Spleen (tissue), 11 donors: ENCODE data around the gene MOB1B. TPM values are rescaled to one million over a fixed set of nuclear protein-coding genes. Genes with fewer than 3 reads are reported as not detected.

ENCODE experiments used
- DNase-seq: peaks from one replicate; pipeline ENCODE4 v3.0.0-alpha.2; 2020
- H3K27ac ChIP-seq, 8 donors: fragments of 200-600 bp; sonication (generic) in 7 of 8; 1 replicate in 4 of 8; 2 replicates in 4 of 8; pipeline versions ENCODE4 v1.5.0 to v1.8.0; 2016 to 2021; ENCODE audit warnings: inconsistent platforms in 4 of 8, mild to moderate bottlenecking in 4 of 8, moderate library complexity in 1 of 8
- H3K27me3 ChIP-seq, 7 donors: fragments of 200-600 bp; sonication (generic) in 6 of 7; replicated peaks in 1 of 7; 1 replicate in 4 of 7; 2 replicates in 3 of 7; pipeline versions ENCODE4 v1.5.0 to v1.8.0; 2016 to 2021; ENCODE audit warnings: inconsistent platforms in 3 of 7, mild to moderate bottlenecking in 1 of 7
- H3K36me3 ChIP-seq, 6 donors: fragments of 200-600 bp; sonication (generic) in 5 of 6; 1 replicate in 4 of 6; 2 replicates in 2 of 6; pipeline versions ENCODE4 v1.5.0 to v1.8.0; 2016 to 2021; ENCODE audit warnings: inconsistent platforms in 2 of 6
- H3K4me1 ChIP-seq, 6 donors: fragments of 200-600 bp; sonication (generic) in 5 of 6; 1 replicate in 3 of 6; 2 replicates in 3 of 6; pipeline versions ENCODE4 v1.5.0 to v1.8.0; 2016 to 2021; ENCODE audit warnings: inconsistent platforms in 3 of 6
- H3K4me3 ChIP-seq, 8 donors: fragments of 200-600 bp; sonication (generic) in 7 of 8; 1 replicate in 4 of 8; 2 replicates in 4 of 8; pipeline versions ENCODE4 v1.5.0 to v1.8.0; 2016 to 2021; ENCODE audit warnings: inconsistent platforms in 4 of 8, mild to moderate bottlenecking in 4 of 8, moderate library complexity in 2 of 8
- H3K9me3 ChIP-seq, 8 donors: fragments of 200-600 bp; sonication (generic) in 7 of 8; 1 replicate in 4 of 8; 2 replicates in 4 of 8; pipeline versions ENCODE4 v1.5.0 to v1.8.0; 2016 to 2021; ENCODE audit warnings: inconsistent platforms in 4 of 8
- CTCF ChIP-seq, 11 experiments: fragments of 200-600 bp in 7 of 11; fragments of 450-650 bp in 4 of 11; sonication (generic) in 4 of 11; IDR thresholded peaks in 8 of 11; conservative IDR thresholded peaks in 3 of 11; 1 replicate in 7 of 11; 2 replicates in 4 of 11; pipeline versions ENCODE4 v1.4.0 to v1.8.0; 2016 to 2021; ENCODE audit warnings: antibody characterized with exemption in 11 of 11, inconsistent platforms in 4 of 11, mild to moderate bottlenecking in 1 of 11
- POLR2A ChIP-seq, 3 donors: fragments of 450-650 bp; IDR thresholded peaks; one replicate each; pipeline ENCODE4 v1.5.1; 2017; ENCODE audit warnings: antibody characterized with exemption in 3 of 3, mild to moderate bottlenecking in 1 of 3
- POLR2AphosphoS5 ChIP-seq, 3 donors: sonication (generic); formaldehyde crosslinking; IDR thresholded peaks; one replicate each; pipeline ENCODE4 v1.5.1; 2017; ENCODE audit warnings: antibody characterized with exemption in 3 of 3
- WGBS, 5 donors: extraction: QIAGEN DNeasy Blood & Tissue Kit in 3 of 5; methylation state at CpG; one replicate each; pipeline versions ENCODE4 v1.1.5 to v1.1.7; 2013 to 2018; 5-methylcytosine and 5-hydroxymethylcytosine counted together
- intact Hi-C: fragments of 100-400 bp; cut with DNase I; formaldehyde crosslinking; loops from one replicate; pipeline ENCODE4 v1.15.0; 2023; ENCODE audit warnings: low total_unique reads
- polyA plus RNA-seq, 3 donors: library from polyadenylated mRNA; stranded (reverse); fragments of 200-250 nt; gene quantifications; one replicate each; pipeline ENCODE4 v1.2.1, GENCODE V29; 2013
- total RNA-seq, 7 donors: library from RNA; depleted of rRNA in 3 of 7; stranded (reverse); fragments of >200 nt in 3 of 7; fragmentation: NEBNext Ultra II Directional in 4 of 7; extraction: Animal tissue kit (Norgen Biotek cat#: 25700) in 4 of 7; gene quantifications; one replicate each; pipeline versions ENCODE4 v1.1.0 to v1.2.1, GENCODE V29; 2016 to 2021
- donor health status: healthy with polysubstance abuse.
- donor health status: DM: no; HTN: no; CAD: no; lungs with moderate emphysema.
- donor health status: DM: no; HTN: no; CAD: no.
- donor health status: Bipolar disorder and iron deficiency.
- donor health status: healthy.
- donor health status: DM: no; HTN: no; CAD: no.
- donor health status: DM: yes; HTN: yes; CAD: no.

MOB1B gene
- total and polyA plus RNA-seq, 10 donors: 3.5 to 29.6 (median 22.7) TPM

DNA sequence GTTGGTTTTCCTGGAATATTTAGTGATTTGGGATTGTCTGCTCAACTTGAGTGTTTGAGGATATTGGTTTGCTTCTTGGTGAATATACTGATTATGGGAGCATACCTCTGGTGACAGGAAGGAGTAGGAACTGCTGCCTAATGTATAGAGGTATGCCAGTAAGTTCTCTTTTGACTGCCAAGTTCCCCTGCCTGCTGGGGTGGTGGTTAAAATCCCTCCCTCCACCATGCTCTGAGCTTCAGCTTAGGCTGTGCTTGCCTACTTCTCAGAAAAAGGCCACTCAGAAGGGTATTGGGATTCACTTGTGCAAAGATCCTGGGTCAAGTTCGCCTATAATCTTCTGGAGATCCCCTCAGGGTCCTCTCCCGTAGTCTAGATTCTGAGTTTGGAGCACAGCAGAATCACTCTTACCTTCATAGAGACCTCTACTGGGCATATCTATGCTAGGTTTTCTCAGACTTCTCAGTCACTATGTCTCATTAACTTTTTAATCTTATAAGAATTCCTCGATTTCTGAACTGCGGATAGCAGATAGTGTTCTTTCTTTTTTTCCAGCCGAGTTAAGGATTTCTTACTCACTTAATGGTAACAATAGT lies 46.6 kb downstream of the MOB1B start:
- TF ChIP-seq POLR2A (IDR thresholded peaks at IDR 0.05) (no peak), CTCF (IDR thresholded peaks at IDR 0.05 in 8 of 11, conservative IDR thresholded peaks at IDR 0.05 in 3 of 11) (no peak), POLR2AphosphoS5 (IDR thresholded peaks at IDR 0.05) (no peak)
- no peak overlapping the region for H3K4me3 ChIP-seq
- no peaks in the 10 kb centered on the region for H3K36me3 ChIP-seq
- H3K9me3 ChIP-seq: no peaks in the 10 kb centered on the region
- no peak for DNase-seq
- intact Hi-C loops: no loop called here
- H3K27me3 ChIP-seq: no peaks in the 10 kb centered on the region
- 74 to 79% (median 77%) methylated on average over 5 of the region's 5 CpGs for whole genome bisulfite sequencing, 5 donors
- peaks cover 0 to 60% (median 16%) of the 10 kb centered on the region in 6 donors for H3K4me1 ChIP-seq
- H3K27ac ChIP-seq: peak overlapping the region in 2 of 8 donors; percentile 26 to 61

- no peaks in the 10 kb centered on the region for H3K27me3 ChIP-seq
- H3K36me3 ChIP-seq: peaks cover 0 to 4% (median 0%) of the 10 kb centered on the region in 6 donors
- no peaks in the 10 kb centered on the region for H3K9me3 ChIP-seq
- WGBS, 5 donors: 51 to 98% (median 90%) methylated on average over 1 of the region's 1 CpG
- TF ChIP-seq POLR2A (IDR thresholded peaks at IDR 0.05) (no peak), POLR2AphosphoS5 (IDR thresholded peaks at IDR 0.05) (no peak), CTCF (IDR thresholded peaks at IDR 0.05 in 8 of 11, conservative IDR thresholded peaks at IDR 0.05 in 3 of 11) (no peak)
- intact Hi-C loops: no loop called here
- no peak for DNase-seq
- H3K4me1 ChIP-seq: peaks cover 0 to 16% (median 1%) of the 10 kb centered on the region in 6 donors
- H3K4me3 ChIP-seq: no peak overlapping the region
- peak overlapping the region in 3 of 8 donors; percentile 5 to 55 (median 51) for H3K27ac ChIP-seq
Measured at GRCh38 chr4:70954032-70954431, 51.9 kb downstream of the MOB1B start.

DNA sequence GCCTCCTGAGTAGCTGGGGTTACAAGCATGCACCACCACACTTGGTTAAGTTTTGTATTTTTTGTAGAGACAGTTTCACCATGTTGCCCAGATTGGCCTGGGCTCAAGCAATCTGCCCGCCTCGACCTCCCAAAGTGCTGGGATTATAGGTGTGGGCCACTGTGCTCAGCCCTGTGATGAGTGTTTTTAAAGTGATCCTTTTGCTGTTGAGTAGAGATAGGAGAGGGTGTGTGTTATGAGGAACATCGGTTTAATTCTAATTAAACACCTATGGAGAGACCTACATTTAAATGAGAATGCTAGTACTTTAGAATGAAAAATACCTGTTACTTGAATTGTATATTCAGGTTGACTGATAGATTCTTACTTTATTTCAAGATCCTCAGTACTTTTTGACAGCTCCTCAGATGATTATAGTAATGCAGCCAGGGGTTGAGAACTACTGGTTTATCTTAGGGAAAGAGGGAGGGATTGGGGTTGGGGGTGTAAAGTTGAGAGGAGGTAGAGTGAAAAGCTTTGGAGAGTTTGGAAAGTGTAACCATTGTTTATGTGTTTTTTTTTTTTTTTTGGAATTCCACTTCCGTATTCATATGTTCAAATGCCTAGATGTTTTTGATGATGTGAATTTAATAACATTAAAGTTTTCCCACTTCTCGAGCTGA lies 54.5 kb downstream of the MOB1B start:
- TF ChIP-seq CTCF (IDR thresholded peaks at IDR 0.05 in 8 of 11, conservative IDR thresholded peaks at IDR 0.05 in 3 of 11) (no peak), POLR2AphosphoS5 (IDR thresholded peaks at IDR 0.05) (no peak), POLR2A (IDR thresholded peaks at IDR 0.05) (no peak)
- no peak overlapping the region for H3K4me3 ChIP-seq
- no peaks in the 10 kb centered on the region for H3K9me3 ChIP-seq
- H3K27me3 ChIP-seq: no peaks in the 10 kb centered on the region
- peaks cover 0 to 30% (median 6%) of the 10 kb centered on the region in 6 donors for H3K36me3 ChIP-seq
- intact Hi-C loops: no loop called here
- no peak overlapping the region for H3K27ac ChIP-seq
- peaks cover 0 to 13% (median 1%) of the 10 kb centered on the region in 6 donors for H3K4me1 ChIP-seq
- no peak for DNase-seq
- WGBS, 5 donors: 86 to 93% (median 91%) methylated on average over 5 of the region's 5 CpGs

DNA sequence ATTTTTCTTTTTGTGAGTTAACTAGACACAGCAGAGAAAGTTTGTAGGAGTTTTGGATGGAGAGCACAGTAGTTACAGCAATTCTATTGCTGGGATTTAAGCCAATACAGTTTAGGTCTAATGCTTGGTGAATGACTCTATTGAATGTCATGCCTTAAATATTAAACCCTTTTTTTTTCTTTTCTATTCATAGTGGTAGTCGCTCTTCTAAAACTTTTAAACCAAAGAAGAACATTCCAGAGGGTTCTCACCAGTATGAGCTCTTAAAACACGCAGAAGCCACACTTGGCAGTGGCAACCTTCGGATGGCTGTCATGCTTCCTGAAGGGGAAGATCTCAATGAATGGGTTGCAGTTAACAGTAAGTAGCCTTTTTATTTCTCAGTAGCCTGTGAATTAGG lies 56.5 kb downstream of the MOB1B start:
- WGBS, 5 donors: 71 to 81% (median 77%) methylated on average over 3 of the region's 3 CpGs
- Histone ChIP-seq H3K36me3 (peaks cover 0 to 45% (median 6%) of the 10 kb centered on the region in 6 donors), H3K27ac (peak overlapping the region in 1 of 8 donors; percentile 24), H3K27me3 (no peaks in the 10 kb centered on the region), H3K4me3 (no peak overlapping the region), H3K9me3 (no peaks in the 10 kb centered on the region), H3K4me1 (peaks cover 0 to 11% (median 0%) of the 10 kb centered on the region in 6 donors)
- no peak for TF ChIP-seq POLR2AphosphoS5 (IDR thresholded peaks at IDR 0.05)
- TF ChIP-seq POLR2A (IDR thresholded peaks at IDR 0.05): no peak
- TF ChIP-seq CTCF (IDR thresholded peaks at IDR 0.05 in 8 of 11, conservative IDR thresholded peaks at IDR 0.05 in 3 of 11): no peak
- no peak for DNase-seq
- intact Hi-C loops: no loop called here
